HG03457 (cell line): ENCODE data around the gene CDH4.

Experiments
- ATAC-seq: cut with Tn5 transposase; IDR thresholded peaks from one replicate; pipeline ENCODE4 v1.9.1; 2021; ENCODE audit warnings: moderate number of reproducible peaks; ENCODE audit not compliant: unreplicated experiment

The CDH4 gene

GRCh38 chr20:61251529-61252393 is at the start of gene CDH4:
CDH4 (plus strand) TSS chr20:61252261.
- ATAC-seq = no peak

GRCh38 chr20:61203320-61203719 is 48.7 kb upstream of the CDH4 start:
- no peak for ATAC-seq

- no peak for ATAC-seq
Measured at GRCh38 chr20:61204206-61204605, 47.9 kb upstream of the CDH4 start.

DNA sequence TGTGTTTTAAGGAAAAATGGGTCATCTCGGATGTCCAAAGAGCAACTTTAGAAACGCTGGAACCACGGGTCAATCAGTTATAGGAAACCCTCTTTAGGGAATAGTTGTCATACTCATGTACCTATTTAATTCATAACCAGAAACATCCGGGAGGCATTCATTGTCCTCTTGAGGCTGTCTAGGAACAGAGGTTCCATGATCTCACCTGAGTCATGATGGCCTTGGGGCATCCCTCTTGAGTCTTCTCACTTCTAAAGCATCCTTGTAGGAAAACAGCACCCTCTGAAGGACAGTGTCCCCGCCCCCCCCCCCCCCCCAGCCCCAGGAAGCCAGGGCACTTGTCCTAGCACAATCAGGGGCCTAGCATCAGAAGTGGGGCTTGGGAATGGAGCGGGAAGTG is 46.3 kb upstream of the CDH4 start:
- ATAC-seq = no peak

DNA sequence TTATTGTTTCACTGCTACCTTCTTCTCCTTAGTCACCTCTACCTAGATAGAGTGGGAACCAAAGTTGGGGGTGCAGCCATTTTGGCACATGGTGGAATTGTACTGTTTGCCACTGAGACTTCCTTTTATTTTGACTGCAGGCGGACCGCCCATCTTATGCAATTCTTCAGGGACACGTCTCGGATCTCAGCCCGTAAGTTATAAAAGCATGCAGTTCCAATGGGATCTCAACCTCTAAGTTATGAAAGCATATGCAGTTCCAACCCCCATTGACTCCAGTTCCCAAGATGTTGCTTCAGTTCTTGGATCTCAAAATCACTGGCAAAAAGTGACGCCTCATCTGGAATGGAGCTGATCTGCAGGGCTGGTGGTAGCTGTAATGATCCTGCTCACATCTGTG is 41.2 kb upstream of the CDH4 start:
- no peak for ATAC-seq

DNA sequence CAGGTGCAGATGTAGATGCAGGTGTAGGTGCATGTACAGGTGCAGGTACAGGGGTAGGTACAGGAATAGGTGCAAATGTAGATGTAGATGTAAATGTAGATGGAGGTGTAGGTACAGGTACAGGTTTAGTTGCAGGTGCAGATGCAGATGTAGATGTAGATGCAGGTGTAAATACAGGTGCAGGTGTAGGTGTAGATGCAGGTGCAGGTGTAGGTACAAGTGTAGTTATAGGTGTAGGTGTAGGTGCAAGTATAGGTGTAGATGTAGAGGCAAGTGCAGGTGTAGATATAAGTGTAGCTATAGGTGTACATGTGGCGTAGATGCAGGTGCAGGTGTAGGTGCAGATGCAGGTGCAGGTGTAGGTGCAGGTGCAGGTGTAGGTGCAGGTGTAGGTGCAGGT is 34.2 kb upstream of the CDH4 start:
- no peak for ATAC-seq

GRCh38 chr20:61219021-61219431 is 33.0 kb upstream of the CDH4 start:
- no peak for ATAC-seq

DNA sequence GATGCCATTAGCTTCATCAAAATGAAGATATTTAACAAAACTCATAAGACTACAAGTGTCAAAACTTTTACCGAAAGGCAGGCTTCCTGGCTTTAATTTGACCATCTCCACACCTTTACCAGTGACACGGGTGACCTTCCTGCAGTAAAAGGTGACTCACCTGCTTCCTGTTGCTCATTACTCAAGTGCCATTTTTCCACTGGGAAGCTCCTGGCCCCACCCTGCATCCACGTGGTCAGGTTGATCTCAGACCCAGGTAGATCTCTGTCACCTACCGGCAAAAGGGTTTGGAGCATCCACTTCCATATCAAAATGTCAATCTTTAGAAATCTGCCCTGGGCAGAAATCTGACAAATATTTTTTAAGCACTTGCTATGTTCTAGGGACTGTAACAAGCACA is 31.9 kb upstream of the CDH4 start:
- no peak for ATAC-seq

DNA sequence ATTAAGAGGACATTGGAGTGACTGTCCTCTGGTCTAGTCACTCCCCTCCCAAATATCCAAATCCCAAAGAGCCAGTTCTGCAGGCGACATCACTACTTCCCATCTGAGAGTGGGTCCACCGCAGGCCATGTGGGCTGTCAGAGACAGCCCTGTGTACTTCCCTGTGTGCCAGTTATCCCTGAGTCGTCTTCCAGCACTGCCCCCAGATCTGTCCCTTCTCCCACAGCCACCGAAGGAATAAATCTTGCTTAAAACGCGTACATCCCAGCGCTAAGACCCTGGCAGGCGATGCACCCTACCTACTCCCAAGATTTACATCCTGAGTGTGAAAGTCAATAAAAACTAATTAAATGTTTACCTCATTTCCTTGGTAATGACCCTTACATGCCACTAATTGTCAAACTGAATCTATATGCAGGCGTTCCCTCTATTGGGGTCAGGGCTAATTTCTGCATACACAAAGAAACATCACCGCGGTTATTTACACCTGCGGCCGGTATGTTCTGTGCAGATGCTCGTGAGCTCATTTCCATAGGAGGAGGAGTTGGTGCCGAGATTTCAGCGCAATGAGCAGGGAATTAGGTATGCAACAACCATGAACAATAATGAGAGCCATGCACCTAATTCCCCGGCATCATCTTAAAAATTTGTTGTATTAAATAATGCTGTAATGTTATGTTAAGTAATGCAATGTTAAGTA is 31.3 kb upstream of the CDH4 start:
- no peak for ATAC-seq

GRCh38 chr20:61222699-61223098 is 29.4 kb upstream of the CDH4 start:
- no peak for ATAC-seq

DNA sequence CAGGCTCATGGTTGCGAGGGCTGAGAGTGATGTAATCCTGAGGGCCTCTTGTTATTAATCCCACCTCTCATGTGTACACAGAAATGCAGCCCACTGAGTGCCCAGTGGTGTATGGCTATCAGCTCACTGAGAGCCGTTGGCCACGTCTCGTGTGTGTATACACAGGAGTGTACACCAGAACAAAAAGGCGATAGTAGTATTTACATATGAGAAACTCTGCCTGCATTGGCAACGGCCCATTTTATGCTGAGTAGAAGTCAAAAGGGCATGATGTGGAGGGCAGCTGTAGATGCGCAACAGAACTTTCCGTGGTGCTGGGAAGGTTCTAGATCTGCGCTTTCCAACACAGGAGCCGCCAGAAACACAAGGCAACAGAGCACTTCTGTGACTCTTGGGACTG is 28.9 kb upstream of the CDH4 start:
- no peak for ATAC-seq

GRCh38 chr20:61230166-61230565 is 21.9 kb upstream of the CDH4 start:
- ATAC-seq = no peak

GRCh38 chr20:61233590-61233989 is 18.5 kb upstream of the CDH4 start:
- no peak for ATAC-seq

GRCh38 chr20:61234224-61234890 is 17.7 kb upstream of the CDH4 start:
- no peak for ATAC-seq

GRCh38 chr20:61236713-61237112 is 15.3 kb upstream of the CDH4 start:
- no peak for ATAC-seq

DNA sequence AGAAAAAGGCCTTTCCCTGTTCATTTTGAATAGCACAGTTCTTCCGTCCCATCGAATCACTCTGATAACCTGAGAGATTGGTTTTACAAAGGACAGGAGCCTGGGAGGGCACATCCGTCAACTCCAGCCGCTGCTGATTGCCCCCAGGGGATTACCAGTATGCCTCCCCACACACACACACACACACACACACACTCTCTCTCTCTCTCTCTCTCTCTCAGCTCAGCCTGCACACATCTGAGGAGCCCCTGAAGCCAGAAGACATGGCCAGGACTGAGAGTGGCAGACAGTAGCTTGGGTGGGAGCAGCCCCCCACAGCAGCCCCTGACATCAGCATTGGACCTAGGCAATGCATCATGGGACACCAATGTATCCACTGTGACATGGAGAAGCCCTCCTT is 13.2 kb upstream of the CDH4 start:
- ATAC-seq = no peak

DNA sequence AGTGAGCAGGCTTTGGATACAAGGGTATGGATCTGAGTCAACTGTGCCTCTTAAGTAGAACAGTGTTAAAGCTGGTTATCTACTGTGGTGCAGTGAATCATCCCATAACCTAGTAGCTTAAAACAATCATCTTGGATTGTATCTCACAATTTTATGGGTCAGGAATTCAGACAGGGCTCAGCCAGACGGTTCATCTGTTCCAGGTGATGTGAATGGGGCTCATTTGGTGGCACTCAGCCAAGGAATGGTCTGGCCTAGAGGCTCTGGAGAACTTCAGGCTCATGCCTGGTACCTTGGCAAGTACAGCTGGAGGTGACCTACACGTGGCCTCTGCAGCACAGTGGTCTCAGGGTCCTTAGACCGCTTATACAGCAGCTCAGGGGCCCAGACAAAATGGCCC is 11.2 kb upstream of the CDH4 start:
- no peak for ATAC-seq

DNA sequence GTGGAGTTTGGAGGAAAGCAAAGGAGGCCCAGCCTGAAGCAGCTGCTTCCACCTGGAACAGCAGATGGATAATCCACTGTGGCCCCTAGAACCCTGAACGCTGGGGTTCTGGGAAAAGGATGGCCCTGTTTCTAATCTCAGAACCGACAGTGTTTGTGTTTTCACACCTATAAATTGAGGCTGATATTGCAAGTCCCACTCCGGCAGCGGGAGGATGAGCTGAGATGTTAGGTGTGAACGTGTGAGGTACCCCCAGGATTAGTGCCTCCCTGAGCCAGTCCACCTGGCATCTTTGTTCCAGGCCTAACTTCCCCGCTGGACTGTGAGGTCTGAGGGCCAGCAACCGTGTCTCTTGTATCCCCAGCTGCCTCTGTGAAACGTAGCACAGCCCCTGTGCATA is 7.8 kb upstream of the CDH4 start:
- no peak for ATAC-seq

GRCh38 chr20:61246269-61246668 is 5.8 kb upstream of the CDH4 start:
- ATAC-seq = no peak

GRCh38 chr20:61249626-61250025 is 2.4 kb upstream of the CDH4 start:
- no peak for ATAC-seq

DNA sequence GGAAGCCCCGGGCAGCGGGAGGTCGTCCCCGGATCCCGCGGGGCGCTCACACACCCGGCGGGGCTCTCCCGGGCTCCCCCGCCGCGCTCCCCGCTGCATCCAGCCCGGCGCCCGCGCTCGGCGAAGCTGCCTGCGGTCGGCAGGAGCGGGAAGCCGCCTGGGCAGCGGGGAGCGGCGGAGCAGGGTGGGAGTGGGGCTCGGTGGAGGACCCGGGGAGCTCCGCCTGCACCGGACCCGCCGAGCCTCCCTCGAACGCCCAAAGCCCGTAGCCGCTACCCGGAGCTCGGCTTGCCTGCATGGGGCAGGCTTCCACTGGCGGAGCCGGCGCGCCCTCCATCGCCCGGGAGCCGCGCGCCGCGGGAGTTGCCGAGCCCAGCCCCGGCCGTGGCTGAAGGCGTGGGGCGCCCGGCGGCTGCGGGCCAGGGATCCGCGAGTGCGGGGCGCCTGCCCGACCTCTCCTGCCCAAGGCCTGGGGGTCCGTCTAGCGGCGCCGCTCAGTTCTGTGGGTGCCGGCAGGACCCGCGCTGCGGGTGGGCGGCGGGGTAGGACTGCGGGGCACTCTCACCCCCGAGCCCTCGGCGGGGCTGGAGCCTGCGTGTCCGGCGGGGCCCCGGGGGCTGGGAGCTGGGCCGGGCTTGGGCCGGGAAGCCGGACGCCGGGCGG is 671 bp downstream of the CDH4 start:
- ATAC-seq = no peak
